K562 (cell line): ENCODE results near the gene RNF126. TPM values are rescaled to one million over a fixed set of nuclear protein-coding genes. Genes with fewer than 3 reads are reported as not detected.

ENCODE experiments used
- ATAC-seq: fragments of 200-7000 bp; cut with Tn5 transposase; 3 replicates; pipeline ENCODE4 v1.9.1; 2020; ENCODE audit warnings: moderate library complexity
- BruUV-seq: library from RNA; stranded (reverse); fragments of 400-500 nt; replicated peaks from 2 replicates; lab custom pipeline; 2021; lab: Mats Ljungman, UMichigan
- CTCF ChIA-PET: fragments of 300-600 bp; formaldehyde crosslinking; extraction: SDS; loops from one replicate; lab custom pipeline; 2021; ENCODE audit warnings: low intra/inter-chr PET ratio; lab: Yijun Ruan, JAX
- POLR2A ChIA-PET: fragments of 300-600, 350-650 bp; sonication (Branson Sonifier 250); formaldehyde crosslinking; extraction: SDS; loops from one replicate; lab custom pipeline; 2021; ENCODE audit warnings: antibody characterized with exemption, inconsistent platforms; lab: Yijun Ruan, JAX
- DNase-seq, 4 experiments: peaks; one replicate each; pipeline versions ENCODE4 v3.0.0 to v3.0.0-alpha.2; 2011 to 2018; ENCODE audit warnings: low spot score in 3 of 4, mixed read lengths in 3 of 4; ENCODE audit errors: extremely low read depth in 1 of 4
- FAIRE-seq: peaks from 2 replicates; lab custom pipeline; 2011; peaks lifted over from hg19 to GRCh38; lab: Jason Lieb, UNC
- H2AFZ ChIP-seq: 2 replicates; pipeline ENCODE4 v1.6.0; 2011; ENCODE audit warnings: low read depth, low read length, control low read depth, inconsistent platforms
- H3K27ac ChIP-seq: fragments of 200-600 bp; 3 replicates; pipeline ENCODE4 v1.8.0; 2011; ENCODE audit warnings: low read depth, mild to moderate bottlenecking, control low read depth, inconsistent platforms, low read length, moderate library complexity, mixed read lengths; ENCODE audit errors: extremely low read depth
- H3K27me3 ChIP-seq, 2 experiments: fragments of 300-600 bp in 1 of 2; 2 replicates in 1 of 2; 3 replicates in 1 of 2; pipeline versions ENCODE4 v1.6.0 to v1.8.0; 2011; ENCODE audit warnings: inconsistent platforms in 2 of 2, low read length in 2 of 2, mild to moderate bottlenecking in 1 of 2, mixed read lengths in 1 of 2, moderate library complexity in 1 of 2; ENCODE audit not compliant: control insufficient read depth in 2 of 2, insufficient read depth in 2 of 2
- H3K36me3 ChIP-seq: fragments of 300-600 bp; 3 replicates; pipeline ENCODE4 v1.8.0; 2011; ENCODE audit warnings: mild to moderate bottlenecking, low read length, inconsistent platforms; ENCODE audit not compliant: control insufficient read depth, insufficient read depth
- H3K4me1 ChIP-seq, 2 experiments: fragments of 200-600 bp in 1 of 2; replicated peaks in 1 of 2; 2 replicates in 1 of 2; 3 replicates in 1 of 2; pipeline versions ENCODE4 v1.5.1 to v1.8.0; 2011; ENCODE audit warnings: inconsistent platforms in 2 of 2, low read length in 2 of 2, mild to moderate bottlenecking in 1 of 2, mixed read lengths in 1 of 2, moderate library complexity in 1 of 2; ENCODE audit not compliant: control insufficient read depth in 2 of 2, insufficient read depth in 2 of 2
- H3K4me2 ChIP-seq: 2 replicates; pipeline ENCODE4 v1.6.1; 2011; ENCODE audit warnings: low read length, control low read depth, inconsistent platforms, mixed read lengths; ENCODE audit not compliant: insufficient read depth
- H3K4me3 ChIP-seq: fragments of 200-600 bp; sonication (generic), shearing (Covaris generic); 2 replicates; pipeline ENCODE4 v1.5.1; 2016; ENCODE audit warnings: control low read depth, inconsistent platforms
- H3K79me2 ChIP-seq: fragments of 200-600 bp; 3 replicates; pipeline ENCODE4 v1.8.0; 2011; ENCODE audit warnings: low read length, inconsistent platforms; ENCODE audit not compliant: control insufficient read depth, insufficient read depth
- H3K9ac ChIP-seq, 2 experiments: 2 replicates each; pipeline versions ENCODE4 v1.6.0 to v1.6.1; 2011; ENCODE audit warnings: low read depth in 2 of 2, low read length in 2 of 2, control low read depth in 1 of 2, inconsistent platforms in 1 of 2, mild to moderate bottlenecking in 1 of 2, mixed read lengths in 1 of 2; ENCODE audit not compliant: insufficient read depth in 1 of 2
- H3K9me1 ChIP-seq: one replicate; pipeline ENCODE4 v1.6.0; 2011; ENCODE audit warnings: inconsistent platforms, mild to moderate bottlenecking, low read length, moderate library complexity; ENCODE audit not compliant: control insufficient read depth, insufficient read depth
- H3K9me3 ChIP-seq: replicated peaks from 2 replicates; pipeline ENCODE4 v1.5.1; 2011; ENCODE audit warnings: low read depth, low read length, inconsistent platforms; ENCODE audit not compliant: control insufficient read depth, insufficient read depth
- H4K20me1 ChIP-seq: replicated peaks from 2 replicates; pipeline ENCODE4 v1.6.1; 2011; ENCODE audit warnings: low read length, inconsistent platforms, mixed read lengths; ENCODE audit not compliant: control insufficient read depth, insufficient read depth
- CBX2 ChIP-seq: fragments of 200-600 bp; sonication (generic); IDR thresholded peaks from one replicate; pipeline ENCODE4 v1.6.1; 2012; ENCODE audit warnings: mild to moderate bottlenecking, low read length, inconsistent platforms; ENCODE audit not compliant: insufficient read depth, poor library complexity, severe bottlenecking
- CEBPG ChIP-seq, 3 experiments: fragments of 200-800 bp in 1 of 3; sonication (Bioruptor generic) in 1 of 3; sonication (generic) in 1 of 3; formaldehyde crosslinking in 1 of 3; IDR thresholded peaks in 2 of 3; conservative IDR thresholded peaks in 1 of 3; 2 replicates each; pipeline versions ENCODE4 v1.6.1 to v1.8.0; 2016 to 2022; ENCODE audit warnings: missing compliant biosample characterization in 2 of 3, missing genetic modification characterization in 2 of 3, mild to moderate bottlenecking in 1 of 3, missing genetic modification reagents in 1 of 3
- DPF2 ChIP-seq: fragments of 450-650 bp; IDR thresholded peaks from 2 replicates; pipeline ENCODE4 v1.6.1; 2016
- EP300 ChIP-seq: IDR thresholded peaks from 2 replicates; pipeline ENCODE4 v1.6.1; 2012; ENCODE audit warnings: low read length, improper control_type of control experiment
- L3MBTL2 ChIP-seq: fragments of 450-650 bp; IDR thresholded peaks from 2 replicates; pipeline ENCODE4 v1.6.1; 2016; ENCODE audit warnings: mild to moderate bottlenecking, moderate library complexity
- MTF1 ChIP-seq: fragments of 250-450 bp; sonication (Bioruptor Pico); IDR thresholded peaks from 2 replicates; pipeline ENCODE4 v1.9.0; 2021; ENCODE audit warnings: moderate library complexity, mild to moderate bottlenecking, inconsistent platforms, borderline replicate concordance
- POLR2A ChIP-seq: fragments of 450-650 bp; conservative IDR thresholded peaks from 2 replicates; pipeline ENCODE4 v1.6.1; 2016
- POLR2B ChIP-seq: fragments of 450-650 bp; IDR thresholded peaks from 2 replicates; pipeline ENCODE4 v1.6.1; 2018; ENCODE audit warnings: low read depth; ENCODE audit not compliant: partially characterized antibody
- RBM25 ChIP-seq: fragments of 200-400 bp; formaldehyde crosslinking; IDR thresholded peaks from 2 replicates; pipeline ENCODE4 v1.6.1; 2018; ENCODE audit warnings: low read length, low read depth, moderate library complexity; ENCODE audit not compliant: severe bottlenecking
- TAF7 ChIP-seq: fragments of 450-650 bp; IDR thresholded peaks from 2 replicates; pipeline ENCODE4 v1.6.1; 2016; ENCODE audit warnings: missing genetic modification characterization, missing compliant biosample characterization
- ZC3H11A ChIP-seq: IDR thresholded peaks from 2 replicates; pipeline ENCODE4 v1.6.1; 2012; ENCODE audit warnings: low read depth, low read length, improper control_type of control experiment
- ZNF780A ChIP-seq: fragments of 250-450 bp; sonication (Bioruptor Pico); IDR thresholded peaks from 2 replicates; pipeline ENCODE4 v1.5.0; 2021; ENCODE audit warnings: mild to moderate bottlenecking
- WGBS: fragments of 100-300 bp; shearing (Covaris generic); methylation state at CpG from one replicate; pipeline ENCODE4 v1.1.6; 2016; ENCODE audit warnings: low coverage, mixed read lengths; ENCODE audit not compliant: insufficient coverage; ENCODE audit errors: missing lambda C conversion rate; 5-methylcytosine and 5-hydroxymethylcytosine counted together
- in situ Hi-C: fragments of 300-500 bp; cut with MboI; formaldehyde crosslinking; loops from 4 replicates; pipeline ENCODE4 v1.15.0; 2018; ENCODE audit warnings: inconsistent platforms, mixed read lengths
- intact Hi-C: fragments of 100-400 bp; cut with micrococcal nuclease; formaldehyde crosslinking; loops from 2 replicates; pipeline ENCODE4 v1.14.2; 2022
- polyA plus RNA-seq, 8 experiments: library from polyadenylated mRNA; depleted of rRNA in 4 of 8; stranded (reverse) in 5 of 8; unstranded in 3 of 8; fragments of >200 nt; fragmentation: Nextera tagmentation in 2 of 8; fragmentation: Illumina TruSeq in 1 of 8; extraction: Ambion mirVana in 2 of 8; extraction: Trizol in 1 of 8; gene quantifications; 2 replicates each; pipeline versions ENCODE4 v1.2.1 to v1.2.3, GENCODE V29; 2011 to 2014; ENCODE audit warnings: inconsistent platforms in 1 of 8, missing spikeins in 1 of 8
- total RNA-seq, 7 experiments: library from RNA; depleted of rRNA in 6 of 7; stranded (reverse); fragments of >200 nt in 6 of 7; fragmentation: Illumina TruSeq in 2 of 7; extraction: Trizol in 2 of 7; gene quantifications; 2 replicates each; pipeline versions ENCODE4 v1.2.1 to v1.2.3, GENCODE V29; 2011 to 2021; ENCODE audit warnings: low replicate concordance in 1 of 7
- TF ChIP-seq, protein P1 (sequence below): IDR thresholded peaks from 2 replicates; pipeline ENCODE4 v1.6.1; 2016; ENCODE audit warnings: missing genetic modification characterization, missing compliant biosample characterization
- TF ChIP-seq, protein P2 (sequence below), 2 experiments: fragments of 450-650 bp; conservative IDR thresholded peaks; 2 replicates each; pipeline ENCODE4 v1.6.1; 2017; ENCODE audit warnings: mild to moderate bottlenecking in 2 of 2, moderate library complexity in 2 of 2
- TF ChIP-seq, protein P3 (sequence below), 2 experiments: fragments of 150-350 bp in 1 of 2; IDR thresholded peaks; 2 replicates each; pipeline ENCODE4 v1.6.1; 2012 to 2016; ENCODE audit warnings: low read depth in 2 of 2, low read length in 2 of 2, mild to moderate bottlenecking in 1 of 2, moderate library complexity in 1 of 2

Gene RNF126
- total and polyA plus RNA-seq, 9 of the 15 experiments (the other 6 are each of a cell fraction or from before 2014, with no cell fraction given) = 0.27 to 101 (median 12.3) TPM

DNA sequence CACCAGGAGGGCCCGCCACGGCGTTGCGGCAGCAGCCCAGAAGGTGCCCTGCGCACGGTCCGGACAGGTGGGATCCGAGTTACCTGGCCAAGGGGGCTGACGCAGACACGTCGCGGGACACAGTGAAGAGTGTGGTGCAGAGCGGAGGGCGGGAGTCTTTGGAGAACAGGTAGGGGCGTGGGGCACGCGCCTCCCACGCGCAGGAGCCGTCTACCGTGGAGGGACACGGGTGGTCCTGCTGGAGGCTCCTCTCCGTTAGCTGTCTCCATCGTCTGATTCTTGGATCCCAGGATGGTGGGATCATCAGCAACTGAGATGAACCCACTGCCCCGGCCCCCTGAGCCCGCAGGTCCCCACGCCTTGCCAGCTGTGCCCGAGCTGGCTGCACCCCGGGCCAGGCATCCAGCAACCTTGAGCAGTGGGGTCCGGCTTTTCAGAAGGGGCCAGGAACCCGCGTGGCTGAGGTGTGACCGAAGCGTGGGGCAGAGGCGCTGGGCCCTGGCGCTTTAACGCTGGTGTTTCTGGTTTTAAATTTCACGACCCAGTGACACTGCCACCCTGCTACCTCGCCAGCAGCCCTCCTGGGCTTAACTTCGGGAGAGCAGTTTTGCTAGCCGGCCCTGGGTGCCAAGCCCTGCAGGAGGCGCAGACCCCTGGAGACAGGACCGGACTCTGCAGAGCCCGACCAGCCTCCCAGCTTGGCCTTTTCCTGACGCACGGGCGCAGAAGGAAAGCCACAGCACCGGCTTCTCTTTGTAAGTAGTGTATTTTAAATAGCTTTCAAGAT is 16.0 kb downstream of the RNF126 start:
- in situ Hi-C loops = no loop called here
- CTCF ChIA-PET = no interaction called here
- TF ChIP-seq CEBPG (CRISPR knock-in tag; IDR thresholded peaks at IDR 0.05) (no peak), CEBPG (tag; conservative IDR thresholded peaks at IDR 0.05 in 1 of 2, IDR thresholded peaks at IDR 0.05 in 1 of 2) (no peak), ZNF780A (CRISPR knock-in tag) (no peak), POLR2A (peak; percentile 34; the same call in 1 of the 2 replicates), TAF7 (no peak), DPF2 (no peak), MTF1 (CRISPR knock-in tag) (no peak), POLR2B (peak; percentile 15), CBX2 (no peak), ZC3H11A (no peak), RBM25 (no peak), EP300 (no peak), L3MBTL2 (no peak)
- TF ChIP-seq, protein P1, sequence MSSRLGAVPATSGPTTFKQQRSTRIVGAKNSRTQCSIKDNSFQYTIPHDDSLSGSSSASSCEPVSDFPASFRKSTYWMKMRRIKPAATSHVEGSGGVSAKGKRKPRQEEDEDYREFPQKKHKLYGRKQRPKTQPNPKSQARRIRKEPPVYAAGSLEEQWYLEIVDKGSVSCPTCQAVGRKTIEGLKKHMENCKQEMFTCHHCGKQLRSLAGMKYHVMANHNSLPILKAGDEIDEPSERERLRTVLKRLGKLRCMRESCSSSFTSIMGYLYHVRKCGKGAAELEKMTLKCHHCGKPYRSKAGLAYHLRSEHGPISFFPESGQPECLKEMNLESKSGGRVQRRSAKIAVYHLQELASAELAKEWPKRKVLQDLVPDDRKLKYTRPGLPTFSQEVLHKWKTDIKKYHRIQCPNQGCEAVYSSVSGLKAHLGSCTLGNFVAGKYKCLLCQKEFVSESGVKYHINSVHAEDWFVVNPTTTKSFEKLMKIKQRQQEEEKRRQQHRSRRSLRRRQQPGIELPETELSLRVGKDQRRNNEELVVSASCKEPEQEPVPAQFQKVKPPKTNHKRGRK (tag) = no peak
- TF ChIP-seq, protein P2, sequence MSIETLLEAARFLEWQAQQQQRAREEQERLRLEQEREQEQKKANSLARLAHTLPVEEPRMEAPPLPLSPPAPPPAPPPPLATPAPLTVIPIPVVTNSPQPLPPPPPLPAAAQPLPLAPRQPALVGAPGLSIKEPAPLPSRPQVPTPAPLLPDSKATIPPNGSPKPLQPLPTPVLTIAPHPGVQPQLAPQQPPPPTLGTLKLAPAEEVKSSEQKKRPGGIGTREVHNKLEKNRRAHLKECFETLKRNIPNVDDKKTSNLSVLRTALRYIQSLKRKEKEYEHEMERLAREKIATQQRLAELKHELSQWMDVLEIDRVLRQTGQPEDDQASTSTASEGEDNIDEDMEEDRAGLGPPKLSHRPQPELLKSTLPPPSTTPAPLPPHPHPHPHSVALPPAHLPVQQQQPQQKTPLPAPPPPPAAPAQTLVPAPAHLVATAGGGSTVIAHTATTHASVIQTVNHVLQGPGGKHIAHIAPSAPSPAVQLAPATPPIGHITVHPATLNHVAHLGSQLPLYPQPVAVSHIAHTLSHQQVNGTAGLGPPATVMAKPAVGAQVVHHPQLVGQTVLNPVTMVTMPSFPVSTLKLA (conservative IDR thresholded peaks at IDR 0.05) = no peak
- TF ChIP-seq, protein P3, sequence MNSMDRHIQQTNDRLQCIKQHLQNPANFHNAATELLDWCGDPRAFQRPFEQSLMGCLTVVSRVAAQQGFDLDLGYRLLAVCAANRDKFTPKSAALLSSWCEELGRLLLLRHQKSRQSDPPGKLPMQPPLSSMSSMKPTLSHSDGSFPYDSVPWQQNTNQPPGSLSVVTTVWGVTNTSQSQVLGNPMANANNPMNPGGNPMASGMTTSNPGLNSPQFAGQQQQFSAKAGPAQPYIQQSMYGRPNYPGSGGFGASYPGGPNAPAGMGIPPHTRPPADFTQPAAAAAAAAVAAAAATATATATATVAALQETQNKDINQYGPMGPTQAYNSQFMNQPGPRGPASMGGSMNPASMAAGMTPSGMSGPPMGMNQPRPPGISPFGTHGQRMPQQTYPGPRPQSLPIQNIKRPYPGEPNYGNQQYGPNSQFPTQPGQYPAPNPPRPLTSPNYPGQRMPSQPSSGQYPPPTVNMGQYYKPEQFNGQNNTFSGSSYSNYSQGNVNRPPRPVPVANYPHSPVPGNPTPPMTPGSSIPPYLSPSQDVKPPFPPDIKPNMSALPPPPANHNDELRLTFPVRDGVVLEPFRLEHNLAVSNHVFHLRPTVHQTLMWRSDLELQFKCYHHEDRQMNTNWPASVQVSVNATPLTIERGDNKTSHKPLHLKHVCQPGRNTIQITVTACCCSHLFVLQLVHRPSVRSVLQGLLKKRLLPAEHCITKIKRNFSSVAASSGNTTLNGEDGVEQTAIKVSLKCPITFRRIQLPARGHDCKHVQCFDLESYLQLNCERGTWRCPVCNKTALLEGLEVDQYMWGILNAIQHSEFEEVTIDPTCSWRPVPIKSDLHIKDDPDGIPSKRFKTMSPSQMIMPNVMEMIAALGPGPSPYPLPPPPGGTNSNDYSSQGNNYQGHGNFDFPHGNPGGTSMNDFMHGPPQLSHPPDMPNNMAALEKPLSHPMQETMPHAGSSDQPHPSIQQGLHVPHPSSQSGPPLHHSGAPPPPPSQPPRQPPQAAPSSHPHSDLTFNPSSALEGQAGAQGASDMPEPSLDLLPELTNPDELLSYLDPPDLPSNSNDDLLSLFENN (IDR thresholded peaks at IDR 0.05; ENCODE audit: low read depth in 2 of 2, low read length in 2 of 2) = no peak

More for the DNA sequence above, 16.0 kb downstream of the RNF126 start:
- peak in 1 of 4 experiments; percentile 7 for DNase-seq
- Histone ChIP-seq H3K79me2 (peaks cover under 1% of the 10 kb centered on the region; the same call in 1 of the 3 replicates), H2AFZ (no peak overlapping the region), H3K4me3 (no peak overlapping the region), H4K20me1 (no peaks in the 10 kb centered on the region), H3K9me1 (no peaks in the 10 kb centered on the region), H3K36me3 (peaks cover 68% of the 10 kb centered on the region; the same call in 2 of the 3 replicates), H3K9me3 (no peaks in the 10 kb centered on the region), H3K4me1 (peaks cover 0 to 34% of the 10 kb centered on the region in 2 experiments; a peak in 2 of 5 replicates), H3K27ac (no peak overlapping the region), H3K9ac (no peak overlapping the region), H3K27me3 (no peaks in the 10 kb centered on the region), H3K4me2 (no peak overlapping the region)
- POLR2A ChIA-PET = interaction anchor here (0.7 kb wide), 2 partner anchors 12 to 105 kb away, joined by 3 read pairs; no protein-coding TSS in a partner anchor
- intact Hi-C loops = no loop called here
- FAIRE-seq = no peak
- BruUV-seq = no TSS peak
- 0 out of 3 replicates have a peak, but pooled peaks have one; percentile 8 for ATAC-seq
- 96% methylated on average over 31 of the region's 48 CpGs for WGBS
